GM08714 (cell line): ENCODE results near the gene CDPF1.
"Not testable (repeated sequence)": the region's sequence is repeated elsewhere in the genome, so short reads cannot be mapped to it uniquely, and the experiment has no call there.

Experiments
- H3K4me3 ChIP-seq: fragments of 200-500 bp; sonication (Bioruptor generic); 2 replicates; pipeline ENCODE4 v1.5.1; 2014; ENCODE audit warnings: mild to moderate bottlenecking, low read length, inconsistent platforms
- ZNF274 ChIP-seq: IDR thresholded peaks from 2 replicates; pipeline ENCODE4 v1.6.1; 2012; ENCODE audit warnings: mild to moderate bottlenecking, low read depth, low read length

CDPF1 gene

GRCh38 chr22:46209262-46209661, 40.8 kb downstream of the CDPF1 start:
- no peak for TF ChIP-seq ZNF274
- no peak overlapping the region for H3K4me3 ChIP-seq

GRCh38 chr22:46203601-46203980, 46.5 kb downstream of the CDPF1 start:
- no peak for TF ChIP-seq ZNF274

GRCh38 chr22:46202897-46203600, 47.0 kb downstream of the CDPF1 start:
- TF ChIP-seq ZNF274 = no peak
- no peak overlapping the region for H3K4me3 ChIP-seq

More at GRCh38 chr22:46203601-46203980, 46.5 kb downstream of the CDPF1 start:
- no peak overlapping the region for H3K4me3 ChIP-seq

GRCh38 chr22:46201059-46201757, 48.9 kb downstream of the CDPF1 start:
- no peak for TF ChIP-seq ZNF274
- H3K4me3 ChIP-seq = no peak overlapping the region

GRCh38 chr22:46198806-46199205, 51.3 kb downstream of the CDPF1 start:
- not testable (repeated sequence) for H3K4me3 ChIP-seq

GRCh38 chr22:46198274-46198673, 51.8 kb downstream of the CDPF1 start:
- H3K4me3 ChIP-seq = no peak overlapping the region
- TF ChIP-seq ZNF274 = no peak

- H3K4me3 ChIP-seq = no peak overlapping the region
- no peak for TF ChIP-seq ZNF274
Observed at GRCh38 chr22:46196278-46196677, 53.8 kb downstream of the CDPF1 start.

GRCh38 chr22:46195487-46196165, 54.5 kb downstream of the CDPF1 start:
- TF ChIP-seq ZNF274 = no peak
- H3K4me3 ChIP-seq = no peak overlapping the region
